Thoracic aorta (tissue), 2 donors: ENCODE results near the gene RPL35. TPM values are rescaled to one million over a fixed set of nuclear protein-coding genes. Genes with fewer than 3 reads are reported as not detected.

Source experiments
- ATAC-seq: fragments of 150-250 bp; one replicate; pipeline ENCODE4 v1.8.0; 2017; ENCODE audit warnings: low read depth; ENCODE audit not compliant: insufficient number of reproducible peaks, low FRiP score
- DNase-seq: peaks from one replicate; pipeline ENCODE4 v3.0.0-alpha.2; 2020; ENCODE audit warnings: low spot score
- H3K27ac ChIP-seq, 2 donors: fragments of 200-600 bp; sonication (generic); 1 replicate in 1 of 2; 2 replicates in 1 of 2; pipeline ENCODE4 v1.5.1; 2016; ENCODE audit warnings: mild to moderate bottlenecking in 2 of 2, moderate library complexity in 2 of 2
- H3K27me3 ChIP-seq: fragments of 200-600 bp; sonication (generic); replicated peaks from 2 replicates; pipeline ENCODE4 v1.6.0; 2016; ENCODE audit warnings: mild to moderate bottlenecking; ENCODE audit not compliant: insufficient read depth
- H3K36me3 ChIP-seq: fragments of 200-600 bp; sonication (generic); one replicate; pipeline ENCODE4 v1.5.1; 2016
- H3K4me1 ChIP-seq, 2 donors: fragments of 200-600 bp; sonication (generic); 1 replicate in 1 of 2; 2 replicates in 1 of 2; pipeline versions ENCODE4 v1.5.1 to v1.6.0; 2016; ENCODE audit warnings: low read depth in 2 of 2, mild to moderate bottlenecking in 1 of 2; ENCODE audit not compliant: control insufficient read depth in 1 of 2
- H3K4me3 ChIP-seq: fragments of 200-600 bp; sonication (generic); 2 replicates; pipeline ENCODE4 v1.5.1; 2016; ENCODE audit warnings: mild to moderate bottlenecking
- H3K9me3 ChIP-seq: fragments of 200-600 bp; sonication (generic); 2 replicates; pipeline ENCODE4 v1.5.1; 2016
- CTCF ChIP-seq: fragments of 200-600 bp; sonication (generic); IDR thresholded peaks from one replicate; pipeline ENCODE4 v1.5.1; 2019; ENCODE audit warnings: antibody characterized with exemption
- total RNA-seq, 2 donors: library from RNA; depleted of rRNA; stranded (reverse); fragments of >200 nt; gene quantifications; one replicate each; pipeline versions ENCODE4 v1.1.0 to v1.2.3, GENCODE V29; 2016

Gene RPL35
- total RNA-seq, 2 donors from 2014 or later: 1,079 to 1,187 TPM

- Histone ChIP-seq H3K36me3 (peaks cover 35% of the 10 kb centered on the region), H3K27ac (no peak overlapping the region), H3K27me3 (no peaks in the 10 kb centered on the region), H3K4me3 (no peak overlapping the region), H3K4me1 (peaks cover 21 to 31% of the 10 kb centered on the region in 2 donors), H3K9me3 (no peaks in the 10 kb centered on the region)
- TF ChIP-seq CTCF: no peak
- DNase-seq (no peak), ATAC-seq (no peak)
Observed at GRCh38 chr9:124855944-124856765, 5.6 kb downstream of the RPL35 start.

GRCh38 chr9:124855566-124855943 is 6.2 kb downstream of the RPL35 start:
- Histone ChIP-seq H3K36me3 (peaks cover 35% of the 10 kb centered on the region), H3K4me3 (no peak overlapping the region), H3K27me3 (no peaks in the 10 kb centered on the region), H3K27ac (no peak overlapping the region), H3K4me1 (peaks cover 16 to 25% of the 10 kb centered on the region in 2 donors), H3K9me3 (no peaks in the 10 kb centered on the region)
- no peak for TF ChIP-seq CTCF
- DNase-seq: no peak
- no peak for ATAC-seq

- Histone ChIP-seq H3K4me3 (no peak overlapping the region), H3K27ac (no peak overlapping the region), H3K4me1 (peaks cover 9 to 18% of the 10 kb centered on the region in 2 donors), H3K36me3 (peaks cover 29% of the 10 kb centered on the region), H3K9me3 (no peaks in the 10 kb centered on the region), H3K27me3 (no peaks in the 10 kb centered on the region)
- TF ChIP-seq CTCF: no peak
- no peak for ATAC-seq
- DNase-seq: no peak
Observed at GRCh38 chr9:124854822-124855221, 6.9 kb downstream of the RPL35 start.

- no peaks in the 10 kb centered on the region for H3K27me3 ChIP-seq
- H3K9me3 ChIP-seq: no peaks in the 10 kb centered on the region
- peaks cover 22% of the 10 kb centered on the region for H3K36me3 ChIP-seq
- no peak overlapping the region for H3K27ac ChIP-seq
- no peak for TF ChIP-seq CTCF
- H3K4me3 ChIP-seq: no peak overlapping the region
- H3K4me1 ChIP-seq: peaks cover 9 to 16% of the 10 kb centered on the region in 2 donors
- DNase-seq: no peak
- no peak for ATAC-seq
Observed at GRCh38 chr9:124854161-124854560, 7.6 kb downstream of the RPL35 start.

GRCh38 chr9:124853605-124854143 is 8.1 kb downstream of the RPL35 start:
- H3K27me3 ChIP-seq: no peaks in the 10 kb centered on the region
- ATAC-seq (peak; percentile 5), DNase-seq (no peak)
- no peak for TF ChIP-seq CTCF
- peak overlapping the region; percentile 45 to 48 for H3K27ac ChIP-seq
- peaks cover 9 to 16% of the 10 kb centered on the region in 2 donors for H3K4me1 ChIP-seq
- H3K9me3 ChIP-seq: no peaks in the 10 kb centered on the region
- H3K36me3 ChIP-seq: peaks cover 17% of the 10 kb centered on the region
- peak overlapping the region; percentile 78 for H3K4me3 ChIP-seq
